ENCODE measurements around the gene JAKMIP1.

JAKMIP1 gene

GRCh38 chr4:6104541-6105130 lies 95.7 kb downstream of the JAKMIP1 start:
- no peak for FAIRE-seq

GRCh38 chr4:6097581-6097980 lies 102.8 kb downstream of the JAKMIP1 start:
- FAIRE-seq = no peak

More at GRCh38 chr4:6104541-6105130, 95.7 kb downstream of the JAKMIP1 start:
- TF ChIP-seq POLR2AphosphoS5 (IDR thresholded peaks at IDR 0.05; ENCODE audit: low read depth, low read length) (no peak), POU2F2 (IDR thresholded peaks at IDR 0.05; ENCODE audit: low read depth, low read length) (no peak), SPI1 (IDR thresholded peaks at IDR 0.05; ENCODE audit: low read depth, low read length) (no peak), TAF1 (IDR thresholded peaks at IDR 0.05; ENCODE audit: low read depth, low read length) (no peak), POLR2A (IDR thresholded peaks at IDR 0.05; ENCODE audit: low read depth, low read length) (no peak), PAX5 (IDR thresholded peaks at IDR 0.05; ENCODE audit: insufficient read depth, low read length, severe bottlenecking) (no peak)
- no peak for DNase-seq (ENCODE audit: insufficient read length, low spot score)

GRCh38 chr4:6095897-6096296 lies 104.5 kb downstream of the JAKMIP1 start:
- FAIRE-seq (no peak), DNase-seq (ENCODE audit: insufficient read length, low spot score) (no peak)
- TF ChIP-seq SPI1 (IDR thresholded peaks at IDR 0.05; ENCODE audit: low read depth, low read length) = no peak
- no peak for TF ChIP-seq TAF1 (IDR thresholded peaks at IDR 0.05; ENCODE audit: low read depth, low read length)
- TF ChIP-seq POLR2AphosphoS5 (IDR thresholded peaks at IDR 0.05; ENCODE audit: low read depth, low read length) = no peak
- TF ChIP-seq POU2F2 (IDR thresholded peaks at IDR 0.05; ENCODE audit: low read depth, low read length) = no peak
- no peak for TF ChIP-seq PAX5 (IDR thresholded peaks at IDR 0.05; ENCODE audit: insufficient read depth, low read length, severe bottlenecking)
- no peak for TF ChIP-seq POLR2A (IDR thresholded peaks at IDR 0.05; ENCODE audit: low read depth, low read length)

More at GRCh38 chr4:6097581-6097980, 102.8 kb downstream of the JAKMIP1 start:
- TF ChIP-seq POU2F2 (IDR thresholded peaks at IDR 0.05; ENCODE audit: low read depth, low read length) (no peak), SPI1 (IDR thresholded peaks at IDR 0.05; ENCODE audit: low read depth, low read length) (peak; percentile 39; the same call in 1 of the 2 replicates)
- no peak for DNase-seq (ENCODE audit: insufficient read length, low spot score)

GRCh38 chr4:6095023-6095752 lies 105.2 kb downstream of the JAKMIP1 start:
- DNase-seq (ENCODE audit: insufficient read length, low spot score) (no peak), FAIRE-seq (no peak)
- TF ChIP-seq PAX5 (IDR thresholded peaks at IDR 0.05; ENCODE audit: insufficient read depth, low read length, severe bottlenecking) = no peak
- TF ChIP-seq POLR2AphosphoS5 (IDR thresholded peaks at IDR 0.05; ENCODE audit: low read depth, low read length) = no peak
- TF ChIP-seq POU2F2 (IDR thresholded peaks at IDR 0.05; ENCODE audit: low read depth, low read length) = no peak
- TF ChIP-seq SPI1 (IDR thresholded peaks at IDR 0.05; ENCODE audit: low read depth, low read length) = no peak
- TF ChIP-seq POLR2A (IDR thresholded peaks at IDR 0.05; ENCODE audit: low read depth, low read length) = no peak
- TF ChIP-seq TAF1 (IDR thresholded peaks at IDR 0.05; ENCODE audit: low read depth, low read length) = no peak

- TF ChIP-seq POLR2A (IDR thresholded peaks at IDR 0.05; ENCODE audit: low read depth, low read length) (no peak), POU2F2 (IDR thresholded peaks at IDR 0.05; ENCODE audit: low read depth, low read length) (no peak), POLR2AphosphoS5 (IDR thresholded peaks at IDR 0.05; ENCODE audit: low read depth, low read length) (no peak)
- FAIRE-seq (no peak), DNase-seq (ENCODE audit: insufficient read length, low spot score) (no peak)
These were observed 106.7 kb downstream of the JAKMIP1 start for GRCh38 chr4:6093671-6094070.

- DNase-seq (ENCODE audit: insufficient read length, low spot score) (no peak), FAIRE-seq (peak; percentile 45)
- TF ChIP-seq SPI1 (IDR thresholded peaks at IDR 0.05; ENCODE audit: low read depth, low read length) = peak; percentile 88
- TF ChIP-seq POLR2A (IDR thresholded peaks at IDR 0.05; ENCODE audit: low read depth, low read length) = no peak
These were observed 107.4 kb downstream of the JAKMIP1 start for GRCh38 chr4:6092971-6093370.

GRCh38 chr4:6092131-6092530 lies 108.2 kb downstream of the JAKMIP1 start:
- FAIRE-seq = no peak
- DNase-seq (ENCODE audit: insufficient read length, low spot score) = no peak
- no peak for TF ChIP-seq POU2F2 (IDR thresholded peaks at IDR 0.05; ENCODE audit: low read depth, low read length)
- no peak for TF ChIP-seq POLR2AphosphoS5 (IDR thresholded peaks at IDR 0.05; ENCODE audit: low read depth, low read length)
- no peak for TF ChIP-seq TAF1 (IDR thresholded peaks at IDR 0.05; ENCODE audit: low read depth, low read length)
- no peak for TF ChIP-seq SPI1 (IDR thresholded peaks at IDR 0.05; ENCODE audit: low read depth, low read length)
- TF ChIP-seq PAX5 (IDR thresholded peaks at IDR 0.05; ENCODE audit: insufficient read depth, low read length, severe bottlenecking) = no peak
- no peak for TF ChIP-seq POLR2A (IDR thresholded peaks at IDR 0.05; ENCODE audit: low read depth, low read length)

GRCh38 chr4:6090931-6091330 lies 109.4 kb downstream of the JAKMIP1 start:
- no peak for TF ChIP-seq PAX5 (IDR thresholded peaks at IDR 0.05; ENCODE audit: insufficient read depth, low read length, severe bottlenecking)
- TF ChIP-seq TAF1 (IDR thresholded peaks at IDR 0.05; ENCODE audit: low read depth, low read length) = no peak
- no peak for TF ChIP-seq SPI1 (IDR thresholded peaks at IDR 0.05; ENCODE audit: low read depth, low read length)
- TF ChIP-seq POLR2AphosphoS5 (IDR thresholded peaks at IDR 0.05; ENCODE audit: low read depth, low read length) = no peak
- TF ChIP-seq POLR2A (IDR thresholded peaks at IDR 0.05; ENCODE audit: low read depth, low read length) = no peak
- TF ChIP-seq POU2F2 (IDR thresholded peaks at IDR 0.05; ENCODE audit: low read depth, low read length) = no peak
- FAIRE-seq (no peak), DNase-seq (ENCODE audit: insufficient read length, low spot score) (no peak)

GRCh38 chr4:6088950-6089349 lies 111.4 kb downstream of the JAKMIP1 start:
- no peak for DNase-seq (ENCODE audit: insufficient read length, low spot score)
- TF ChIP-seq POLR2AphosphoS5 (IDR thresholded peaks at IDR 0.05; ENCODE audit: low read depth, low read length) (no peak), POLR2A (IDR thresholded peaks at IDR 0.05; ENCODE audit: low read depth, low read length) (no peak), TAF1 (IDR thresholded peaks at IDR 0.05; ENCODE audit: low read depth, low read length) (no peak), PAX5 (IDR thresholded peaks at IDR 0.05; ENCODE audit: insufficient read depth, low read length, severe bottlenecking) (no peak), POU2F2 (IDR thresholded peaks at IDR 0.05; ENCODE audit: low read depth, low read length) (no peak)
- FAIRE-seq = no peak
